ENCODE measurements around the gene TAOK1. TPM values are rescaled to one million over a fixed set of nuclear protein-coding genes. Genes with fewer than 3 reads are reported as not detected.

TAOK1 gene
- total and polyA plus RNA-seq, 5 donors from 2014 or later, result 2.2 to 68.5 (median 3.8) TPM

DNA sequence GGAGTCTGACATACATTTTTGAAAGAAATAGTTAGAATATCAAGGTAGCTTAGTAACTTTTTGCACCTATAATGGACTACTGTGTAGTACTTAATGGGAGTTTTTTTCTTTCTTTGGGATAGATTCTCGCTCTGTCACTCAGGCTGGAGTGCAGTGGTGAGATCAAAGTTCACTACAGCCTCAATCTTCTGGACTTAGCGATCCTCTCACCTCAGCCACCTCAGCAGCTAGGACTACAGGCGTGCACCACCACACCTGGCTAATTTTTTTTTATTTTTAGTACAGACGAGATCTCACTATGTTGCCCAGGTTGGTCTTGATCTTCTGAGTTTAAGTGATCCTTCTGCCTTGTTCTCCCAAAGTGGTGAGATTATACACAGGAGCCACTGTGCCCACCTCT lies 9.5 kb downstream of the TAOK1 start:
- Histone ChIP-seq H3K27me3 (ENCODE audit: control insufficient read depth, insufficient read depth, low read length) (no peaks in the 10 kb centered on the region), H3K36me3 (ENCODE audit: control insufficient read depth, insufficient read depth, low read length) (peaks cover 21% of the 10 kb centered on the region), H3K27ac (ENCODE audit: insufficient read depth, low read length, poor library complexity, severe bottlenecking) (no peak overlapping the region), H3K9me3 (ENCODE audit: control insufficient read depth in 2 of 2, low read length in 2 of 2) (no peaks in the 10 kb centered on the region), H3K4me1 (ENCODE audit: control insufficient read depth, insufficient read depth, low read length, poor library complexity, severe bottlenecking) (peaks cover 4% of the 10 kb centered on the region), H3K4me3 (ENCODE audit: low read depth, low read length) (no peak overlapping the region)
- no peak overlapping the region for H3K27ac Mint-ChIP-seq
- no peaks in the 10 kb centered on the region for H3K9me3 Mint-ChIP-seq
- DNase-seq (no peak), ATAC-seq (ENCODE audit: low read depth in 2 of 2) (no peak)
- H3K36me3 Mint-ChIP-seq, result peaks cover 24% of the 10 kb centered on the region
- peaks cover 16 to 47% (median 25%) of the 10 kb centered on the region in 4 donors for H3K4me1 Mint-ChIP-seq
- H3K27me3 Mint-ChIP-seq, result no peaks in the 10 kb centered on the region
- no peak overlapping the region for H3K4me3 Mint-ChIP-seq

DNA sequence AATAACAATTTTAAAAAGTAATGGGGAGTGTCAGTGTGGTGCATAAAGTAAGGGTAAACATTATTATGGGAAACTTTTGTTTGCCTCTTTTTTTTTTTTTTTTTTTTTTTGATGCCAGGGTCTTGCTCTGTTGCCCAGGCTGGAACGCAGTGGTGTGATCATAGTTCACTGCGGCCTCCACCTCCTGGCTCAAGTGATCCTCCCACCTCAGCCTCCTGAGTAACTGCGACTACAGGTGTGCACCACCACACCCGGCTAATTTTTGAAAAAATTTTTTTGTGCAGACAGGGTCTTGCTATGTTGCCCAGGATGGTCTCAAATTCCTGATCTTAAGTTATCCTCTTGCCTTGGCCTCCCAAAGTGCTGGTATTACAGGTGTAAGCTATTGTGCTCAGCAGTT lies 10.7 kb downstream of the TAOK1 start:
- no peaks in the 10 kb centered on the region for H3K27me3 ChIP-seq (ENCODE audit: control insufficient read depth, insufficient read depth, low read length)
- H3K9me3 Mint-ChIP-seq, result no peaks in the 10 kb centered on the region
- no peak overlapping the region for H3K4me3 ChIP-seq (ENCODE audit: low read depth, low read length)
- peaks cover 16 to 45% (median 28%) of the 10 kb centered on the region in 4 donors for H3K4me1 Mint-ChIP-seq
- H3K27ac ChIP-seq (ENCODE audit: insufficient read depth, low read length, poor library complexity, severe bottlenecking), result no peak overlapping the region
- no peaks in the 10 kb centered on the region for H3K9me3 ChIP-seq (ENCODE audit: control insufficient read depth in 2 of 2, low read length in 2 of 2)
- DNase-seq, result no peak
- no peaks in the 10 kb centered on the region for H3K4me1 ChIP-seq (ENCODE audit: control insufficient read depth, insufficient read depth, low read length, poor library complexity, severe bottlenecking)
- H3K36me3 ChIP-seq (ENCODE audit: control insufficient read depth, insufficient read depth, low read length), result peaks cover 25% of the 10 kb centered on the region
- H3K4me3 Mint-ChIP-seq, result peak overlapping the region in 1 of 4 donors; percentile 63
- H3K27ac Mint-ChIP-seq, result no peak overlapping the region
- ATAC-seq (ENCODE audit: low read depth in 2 of 2), result no peak
- peaks cover 20% of the 10 kb centered on the region for H3K36me3 Mint-ChIP-seq
- H3K27me3 Mint-ChIP-seq, result no peaks in the 10 kb centered on the region

DNA sequence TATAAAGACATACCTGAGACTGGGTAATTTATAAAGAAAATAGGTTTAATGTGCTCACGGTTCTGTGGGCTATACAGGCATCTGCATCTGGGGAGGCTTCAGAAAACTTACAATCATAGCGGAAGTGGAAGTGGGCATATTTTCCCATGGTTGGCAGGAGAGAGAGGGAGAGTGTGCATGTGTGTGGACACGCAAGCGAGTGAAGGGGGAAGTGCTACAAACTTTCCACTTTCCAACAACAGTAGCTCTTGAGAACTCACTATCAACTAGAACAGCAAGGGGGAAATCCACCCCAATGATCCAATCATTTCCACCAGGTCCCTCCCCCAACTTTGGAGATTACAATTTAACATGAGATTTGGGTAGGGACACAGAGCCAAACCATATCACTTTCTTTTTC lies 11.1 kb downstream of the TAOK1 start:
- ATAC-seq (ENCODE audit: low read depth in 2 of 2) (no peak), DNase-seq (no peak)
- H3K4me3 Mint-ChIP-seq, result peak overlapping the region in 1 of 4 donors; percentile 63

DNA sequence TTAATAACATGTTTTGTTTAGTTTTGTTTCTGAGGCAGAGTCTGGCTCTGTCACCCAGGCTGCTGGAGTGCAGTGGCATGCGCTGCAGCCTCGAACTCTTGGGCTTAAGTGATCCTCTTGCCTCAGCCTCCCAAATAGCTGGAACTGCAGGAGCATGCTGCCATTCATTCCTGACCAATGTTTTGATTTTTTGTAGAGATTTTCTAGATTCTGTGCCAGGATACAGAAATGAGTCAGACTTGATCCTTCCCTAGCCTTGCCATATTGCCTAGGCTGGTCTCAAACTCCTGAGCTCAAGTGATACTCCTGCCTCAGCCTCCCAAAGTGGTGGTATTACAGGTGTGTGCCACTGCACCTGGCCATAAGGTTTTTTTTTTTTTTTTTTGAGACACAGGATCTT lies 17.7 kb downstream of the TAOK1 start:
- peaks cover 21% of the 10 kb centered on the region for H3K36me3 ChIP-seq (ENCODE audit: control insufficient read depth, insufficient read depth, low read length)
- H3K9me3 Mint-ChIP-seq, result no peaks in the 10 kb centered on the region
- ATAC-seq (ENCODE audit: low read depth in 2 of 2) (no peak), DNase-seq (no peak)
- H3K9me3 ChIP-seq (ENCODE audit: control insufficient read depth in 2 of 2, low read length in 2 of 2), result no peaks in the 10 kb centered on the region
- H3K27me3 Mint-ChIP-seq, result no peaks in the 10 kb centered on the region
- no peaks in the 10 kb centered on the region for H3K4me1 ChIP-seq (ENCODE audit: control insufficient read depth, insufficient read depth, low read length, poor library complexity, severe bottlenecking)
- peaks cover 34 to 64% (median 46%) of the 10 kb centered on the region in 4 donors for H3K4me1 Mint-ChIP-seq
- no peak overlapping the region for H3K27ac Mint-ChIP-seq
- H3K4me3 Mint-ChIP-seq, result no peak overlapping the region
- H3K27ac ChIP-seq (ENCODE audit: insufficient read depth, low read length, poor library complexity, severe bottlenecking), result no peak overlapping the region
- H3K27me3 ChIP-seq (ENCODE audit: control insufficient read depth, insufficient read depth, low read length), result no peaks in the 10 kb centered on the region
- H3K4me3 ChIP-seq (ENCODE audit: low read depth, low read length), result no peak overlapping the region
- peaks cover 26% of the 10 kb centered on the region for H3K36me3 Mint-ChIP-seq

More for the DNA sequence above, 11.1 kb downstream of the TAOK1 start:
- Histone ChIP-seq H3K4me3 (ENCODE audit: low read depth, low read length) (no peak overlapping the region), H3K36me3 (ENCODE audit: control insufficient read depth, insufficient read depth, low read length) (peaks cover 25% of the 10 kb centered on the region), H3K27ac (ENCODE audit: insufficient read depth, low read length, poor library complexity, severe bottlenecking) (no peak overlapping the region), H3K4me1 (ENCODE audit: control insufficient read depth, insufficient read depth, low read length, poor library complexity, severe bottlenecking) (no peaks in the 10 kb centered on the region), H3K9me3 (ENCODE audit: control insufficient read depth in 2 of 2, low read length in 2 of 2) (no peaks in the 10 kb centered on the region), H3K27me3 (ENCODE audit: control insufficient read depth, insufficient read depth, low read length) (no peaks in the 10 kb centered on the region)
- Mint-ChIP-seq H3K4me1 (peaks cover 18 to 50% (median 30%) of the 10 kb centered on the region in 4 donors), H3K27me3 (no peaks in the 10 kb centered on the region), H3K27ac (peak overlapping the region in 1 of 3 donors; percentile 56), H3K9me3 (no peaks in the 10 kb centered on the region), H3K36me3 (peaks cover 20% of the 10 kb centered on the region)

DNA sequence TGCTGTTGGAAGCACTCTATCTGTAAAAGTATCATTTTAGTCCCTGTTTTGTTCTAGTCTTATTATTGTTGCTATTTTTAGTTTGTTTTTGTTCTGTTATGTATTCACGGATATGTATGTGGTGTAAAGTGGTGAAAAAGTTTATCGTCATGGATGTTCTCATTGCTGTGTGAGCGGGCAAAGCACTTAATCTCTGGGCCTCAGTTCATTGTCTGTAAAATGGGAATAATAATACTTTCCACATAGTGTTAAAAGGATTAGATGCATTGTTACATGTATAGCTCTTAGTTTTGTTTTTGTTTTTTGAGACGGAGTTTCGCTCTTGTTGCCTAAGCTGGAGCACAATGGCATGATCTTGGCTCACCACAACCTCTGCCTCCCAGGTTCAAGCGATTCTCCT lies 19.8 kb downstream of the TAOK1 start:
- no peaks in the 10 kb centered on the region for H3K27me3 ChIP-seq (ENCODE audit: control insufficient read depth, insufficient read depth, low read length)
- Mint-ChIP-seq H3K27ac (no peak overlapping the region), H3K4me3 (peak overlapping the region in 1 of 4 donors; percentile 7), H3K27me3 (no peaks in the 10 kb centered on the region), H3K9me3 (no peaks in the 10 kb centered on the region), H3K36me3 (peaks cover 20% of the 10 kb centered on the region), H3K4me1 (peaks cover 28 to 60% (median 44%) of the 10 kb centered on the region in 4 donors)
- ATAC-seq (ENCODE audit: low read depth in 2 of 2), result no peak
- no peaks in the 10 kb centered on the region for H3K9me3 ChIP-seq (ENCODE audit: control insufficient read depth in 2 of 2, low read length in 2 of 2)
- H3K36me3 ChIP-seq (ENCODE audit: control insufficient read depth, insufficient read depth, low read length), result peaks cover 15% of the 10 kb centered on the region
- no peak for DNase-seq
- H3K4me3 ChIP-seq (ENCODE audit: low read depth, low read length), result no peak overlapping the region
- H3K4me1 ChIP-seq (ENCODE audit: control insufficient read depth, insufficient read depth, low read length, poor library complexity, severe bottlenecking), result no peaks in the 10 kb centered on the region
- no peak overlapping the region for H3K27ac ChIP-seq (ENCODE audit: insufficient read depth, low read length, poor library complexity, severe bottlenecking)

DNA sequence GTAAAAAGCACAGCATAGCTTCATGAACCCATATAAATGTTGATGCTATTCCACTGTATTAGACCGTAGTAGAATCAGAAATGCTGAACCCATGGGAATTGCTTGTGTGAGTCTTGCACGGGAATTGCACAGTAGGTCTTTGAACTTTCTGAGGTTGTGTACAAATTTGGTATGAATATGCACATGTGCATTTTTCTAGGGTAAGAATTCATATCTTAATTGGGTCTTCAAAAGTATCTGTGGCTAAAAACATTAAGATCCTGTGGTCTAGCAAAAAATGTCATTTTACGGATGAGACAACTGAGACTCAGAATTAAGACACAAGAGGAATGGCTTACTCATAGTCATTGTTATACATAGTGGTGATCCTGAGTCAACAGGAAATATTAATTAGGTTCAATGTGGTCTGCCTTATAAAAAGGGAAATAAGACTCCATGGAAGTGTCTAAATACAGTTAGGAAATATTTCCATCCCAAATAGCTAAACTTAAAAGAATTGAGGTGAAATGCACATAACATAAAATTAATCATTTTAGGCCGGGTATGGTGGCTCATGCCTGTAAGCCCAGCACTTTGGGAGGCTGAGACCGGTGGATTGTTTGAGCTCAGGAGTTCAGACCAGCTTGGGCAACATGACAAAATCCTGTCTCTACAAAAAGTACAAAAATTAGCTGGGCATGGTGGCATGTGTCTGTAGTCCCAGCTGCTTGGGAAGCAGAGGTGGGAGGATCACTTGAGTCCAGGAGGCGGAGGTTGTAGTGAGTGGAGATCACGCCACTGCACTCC lies 22.8 kb downstream of the TAOK1 start:
- Mint-ChIP-seq H3K36me3 (peaks cover 17% of the 10 kb centered on the region), H3K4me3 (no peak overlapping the region), H3K27me3 (no peaks in the 10 kb centered on the region), H3K4me1 (peaks cover 14 to 50% (median 33%) of the 10 kb centered on the region in 4 donors), H3K9me3 (no peaks in the 10 kb centered on the region), H3K27ac (peak overlapping the region in 2 of 3 donors; percentile 1 to 59)
- no peak for ATAC-seq (ENCODE audit: low read depth in 2 of 2)
- no peak for DNase-seq
- H3K27ac ChIP-seq (ENCODE audit: insufficient read depth, low read length, poor library complexity, severe bottlenecking), result no peak overlapping the region
- H3K9me3 ChIP-seq (ENCODE audit: control insufficient read depth in 2 of 2, low read length in 2 of 2), result no peaks in the 10 kb centered on the region
- H3K36me3 ChIP-seq (ENCODE audit: control insufficient read depth, insufficient read depth, low read length), result peaks cover 15% of the 10 kb centered on the region
- H3K4me1 ChIP-seq (ENCODE audit: control insufficient read depth, insufficient read depth, low read length, poor library complexity, severe bottlenecking), result no peaks in the 10 kb centered on the region
- H3K4me3 ChIP-seq (ENCODE audit: low read depth, low read length), result no peak overlapping the region
- H3K27me3 ChIP-seq (ENCODE audit: control insufficient read depth, insufficient read depth, low read length), result no peaks in the 10 kb centered on the region

DNA sequence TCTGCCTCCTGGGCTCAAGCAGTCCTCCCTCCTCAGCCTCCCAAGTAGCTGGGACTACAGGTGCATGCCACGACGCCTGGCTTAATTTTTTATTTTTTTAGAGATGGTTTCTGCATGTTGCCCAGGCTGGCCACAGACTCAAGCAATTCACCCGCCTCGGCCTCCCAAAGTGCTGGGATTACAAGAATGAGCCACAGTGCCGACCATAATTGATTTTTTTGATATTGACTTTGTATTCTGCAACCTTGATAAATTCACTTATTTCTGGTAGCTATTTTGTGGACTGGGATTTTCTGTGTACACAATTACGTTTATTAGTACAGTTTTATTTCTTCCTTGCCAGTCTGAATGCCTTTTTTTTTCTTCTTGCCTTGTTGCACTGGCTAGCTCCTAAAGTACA lies 30.0 kb downstream of the TAOK1 start:
- Mint-ChIP-seq H3K9me3 (no peaks in the 10 kb centered on the region), H3K27ac (peak overlapping the region in 1 of 3 donors; percentile 56), H3K4me3 (no peak overlapping the region), H3K36me3 (peaks cover 11% of the 10 kb centered on the region), H3K27me3 (no peaks in the 10 kb centered on the region), H3K4me1 (peaks cover 9 to 36% (median 19%) of the 10 kb centered on the region in 4 donors)
- DNase-seq (no peak), ATAC-seq (ENCODE audit: low read depth in 2 of 2) (no peak)
- no peak overlapping the region for H3K27ac ChIP-seq (ENCODE audit: insufficient read depth, low read length, poor library complexity, severe bottlenecking)
- no peaks in the 10 kb centered on the region for H3K9me3 ChIP-seq (ENCODE audit: control insufficient read depth in 2 of 2, low read length in 2 of 2)
- H3K4me1 ChIP-seq (ENCODE audit: control insufficient read depth, insufficient read depth, low read length, poor library complexity, severe bottlenecking), result no peaks in the 10 kb centered on the region
- H3K27me3 ChIP-seq (ENCODE audit: control insufficient read depth, insufficient read depth, low read length), result no peaks in the 10 kb centered on the region
- H3K36me3 ChIP-seq (ENCODE audit: control insufficient read depth, insufficient read depth, low read length), result peaks cover 21% of the 10 kb centered on the region
- H3K4me3 ChIP-seq (ENCODE audit: low read depth, low read length), result no peak overlapping the region

DNA sequence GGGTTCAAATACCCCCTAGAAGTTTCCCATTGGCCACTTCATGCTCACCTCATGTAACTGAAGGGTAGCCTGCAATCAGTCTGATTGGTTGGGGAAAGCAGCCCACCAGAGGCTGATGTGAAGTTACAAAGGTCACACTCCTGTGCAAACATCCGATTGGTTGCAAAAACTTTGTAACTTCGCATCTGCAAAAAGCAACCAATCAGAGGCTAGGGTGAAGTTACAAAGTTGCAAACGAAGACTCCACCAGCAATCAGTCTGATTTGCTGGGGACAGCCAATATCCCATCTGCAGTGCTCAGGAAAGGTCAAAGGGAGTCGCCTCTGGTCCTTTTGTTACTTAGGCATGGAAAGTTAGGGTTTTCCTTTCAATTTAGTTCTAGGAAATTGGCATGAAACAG lies 40.1 kb downstream of the TAOK1 start:
- H3K4me3 ChIP-seq (ENCODE audit: low read depth, low read length), result no peak overlapping the region
- Mint-ChIP-seq H3K4me3 (no peak overlapping the region), H3K36me3 (peaks cover 22% of the 10 kb centered on the region), H3K27me3 (no peaks in the 10 kb centered on the region), H3K9me3 (no peaks in the 10 kb centered on the region), H3K4me1 (peaks cover 15 to 56% (median 42%) of the 10 kb centered on the region in 4 donors), H3K27ac (peak overlapping the region in 2 of 3 donors; percentile 8 to 42)
- no peaks in the 10 kb centered on the region for H3K36me3 ChIP-seq (ENCODE audit: control insufficient read depth, insufficient read depth, low read length)
- no peaks in the 10 kb centered on the region for H3K9me3 ChIP-seq (ENCODE audit: control insufficient read depth in 2 of 2, low read length in 2 of 2)
- H3K27me3 ChIP-seq (ENCODE audit: control insufficient read depth, insufficient read depth, low read length), result no peaks in the 10 kb centered on the region
- H3K27ac ChIP-seq (ENCODE audit: insufficient read depth, low read length, poor library complexity, severe bottlenecking), result no peak overlapping the region
- ATAC-seq (ENCODE audit: low read depth in 2 of 2) (no peak), DNase-seq (no peak)
- H3K4me1 ChIP-seq (ENCODE audit: control insufficient read depth, insufficient read depth, low read length, poor library complexity, severe bottlenecking), result peaks cover 3% of the 10 kb centered on the region

Measured in CD4-positive, CD25-positive, alpha-beta regulatory T cell (primary cell).